ENCODE data around the gene CPNE4. TPM values are rescaled to one million over a fixed set of nuclear protein-coding genes. Genes with fewer than 3 reads are reported as not detected.

CPNE4 gene
- total RNA-seq, 3 donors from 2014 or later = not detected

DNA sequence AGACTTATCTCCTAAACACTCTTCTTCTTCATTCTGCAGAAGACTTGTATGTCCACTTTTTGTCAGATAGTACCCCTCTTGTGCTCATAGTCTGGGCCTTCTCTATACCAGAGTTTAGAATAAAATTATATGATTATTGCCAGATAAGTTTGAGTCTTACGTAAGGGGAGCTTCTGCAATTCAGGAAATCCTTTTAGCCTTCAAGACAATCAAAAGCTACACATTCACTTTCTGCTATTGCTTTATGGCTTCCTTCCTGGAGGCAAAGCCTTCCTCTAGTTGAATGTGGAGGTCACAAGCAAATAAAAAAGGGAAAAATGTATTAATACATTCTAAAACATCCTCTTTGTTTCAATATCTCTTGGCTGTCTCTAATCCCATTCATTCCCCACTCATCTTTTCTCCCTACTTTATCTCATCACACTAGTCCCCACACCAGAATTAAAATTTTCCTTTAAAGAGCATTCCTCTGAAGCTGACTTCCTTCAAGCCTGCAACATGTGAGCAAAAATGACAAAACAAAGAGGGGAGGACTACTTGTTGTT lies 186.8 kb downstream of the CPNE4 start:
- H3K36me3 Mint-ChIP-seq (ENCODE audit: insufficient read depth) = no peaks in the 10 kb centered on the region

GRCh38 chr3:131846296-131846924 lies 188.4 kb downstream of the CPNE4 start:
- ATAC-seq = no peak
- no peak overlapping the region for H3K4me3 Mint-ChIP-seq
- peaks cover 1% of the 10 kb centered on the region for H3K27me3 Mint-ChIP-seq (ENCODE audit: low read depth)

More for the DNA sequence above, 186.8 kb downstream of the CPNE4 start:
- Mint-ChIP-seq H3K4me1 (ENCODE audit: low read depth) (no peaks in the 10 kb centered on the region), H3K4me3 (no peak overlapping the region), H3K27me3 (ENCODE audit: low read depth) (peaks cover 1% of the 10 kb centered on the region), H3K9me3 (no peaks in the 10 kb centered on the region)
- ATAC-seq (no peak), DNase-seq (no peak)

GRCh38 chr3:131843174-131843573 lies 191.6 kb downstream of the CPNE4 start:
- H3K9me3 Mint-ChIP-seq = no peaks in the 10 kb centered on the region
- no peaks in the 10 kb centered on the region for H3K36me3 Mint-ChIP-seq (ENCODE audit: insufficient read depth)
- ATAC-seq (no peak), DNase-seq (no peak)
- no peak overlapping the region for H3K4me3 Mint-ChIP-seq
- no peaks in the 10 kb centered on the region for H3K27me3 Mint-ChIP-seq (ENCODE audit: low read depth)
- no peaks in the 10 kb centered on the region for H3K4me1 Mint-ChIP-seq (ENCODE audit: low read depth)

More at GRCh38 chr3:131846296-131846924, 188.4 kb downstream of the CPNE4 start:
- DNase-seq = no peak
- Mint-ChIP-seq H3K36me3 (ENCODE audit: insufficient read depth) (no peaks in the 10 kb centered on the region), H3K4me1 (ENCODE audit: low read depth) (no peaks in the 10 kb centered on the region), H3K9me3 (no peaks in the 10 kb centered on the region)

DNA sequence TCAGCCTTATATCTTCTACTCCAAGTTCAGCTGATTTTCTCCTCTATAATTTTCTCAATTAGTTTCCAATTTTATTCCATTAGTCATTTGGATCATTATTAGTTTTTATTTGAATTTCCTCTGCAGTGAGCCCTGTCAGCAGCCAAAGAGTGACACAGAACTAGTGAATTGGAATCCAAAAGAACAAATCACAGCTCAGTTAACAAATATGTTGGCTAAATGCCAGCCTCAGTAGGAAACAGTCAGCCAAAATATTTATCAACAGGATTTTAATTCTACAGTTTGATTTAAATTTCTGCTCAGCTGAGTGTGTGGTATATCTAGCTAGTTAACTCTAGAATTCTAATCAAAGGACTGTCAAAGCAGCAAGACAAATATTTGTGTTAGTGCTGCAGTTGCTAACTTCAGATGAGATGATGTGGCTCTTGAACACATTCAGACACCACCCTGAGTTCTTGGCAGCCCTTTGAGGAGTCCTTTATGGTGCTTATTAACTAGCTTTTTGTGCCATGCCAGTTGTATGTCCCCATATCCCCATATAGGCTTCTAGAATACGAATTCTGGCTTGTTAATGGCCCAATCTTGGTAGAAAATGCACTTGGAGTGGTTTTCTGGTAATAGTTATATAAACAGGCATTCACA lies 194.5 kb downstream of the CPNE4 start:
- no peak for DNase-seq
- Mint-ChIP-seq H3K4me1 (ENCODE audit: low read depth) (no peaks in the 10 kb centered on the region), H3K4me3 (no peak overlapping the region), H3K9me3 (peaks cover 5% of the 10 kb centered on the region), H3K36me3 (ENCODE audit: insufficient read depth) (no peaks in the 10 kb centered on the region), H3K27me3 (ENCODE audit: low read depth) (peaks cover 5% of the 10 kb centered on the region)
- ATAC-seq = no peak

GRCh38 chr3:131835906-131836305 lies 198.9 kb downstream of the CPNE4 start:
- Mint-ChIP-seq H3K4me3 (no peak overlapping the region), H3K9me3 (peaks cover 5% of the 10 kb centered on the region), H3K4me1 (ENCODE audit: low read depth) (no peaks in the 10 kb centered on the region), H3K27me3 (ENCODE audit: low read depth) (peaks cover 5% of the 10 kb centered on the region), H3K36me3 (ENCODE audit: insufficient read depth) (no peaks in the 10 kb centered on the region)
- DNase-seq = no peak
- ATAC-seq = no peak

GRCh38 chr3:131831608-131832007 lies 203.2 kb downstream of the CPNE4 start:
- DNase-seq (no peak), ATAC-seq (no peak)
- peaks cover 6% of the 10 kb centered on the region for H3K9me3 Mint-ChIP-seq
- no peaks in the 10 kb centered on the region for H3K36me3 Mint-ChIP-seq (ENCODE audit: insufficient read depth)
- peaks cover 11% of the 10 kb centered on the region for H3K27me3 Mint-ChIP-seq (ENCODE audit: low read depth)
- no peaks in the 10 kb centered on the region for H3K4me1 Mint-ChIP-seq (ENCODE audit: low read depth)
- H3K4me3 Mint-ChIP-seq = no peak overlapping the region

DNA sequence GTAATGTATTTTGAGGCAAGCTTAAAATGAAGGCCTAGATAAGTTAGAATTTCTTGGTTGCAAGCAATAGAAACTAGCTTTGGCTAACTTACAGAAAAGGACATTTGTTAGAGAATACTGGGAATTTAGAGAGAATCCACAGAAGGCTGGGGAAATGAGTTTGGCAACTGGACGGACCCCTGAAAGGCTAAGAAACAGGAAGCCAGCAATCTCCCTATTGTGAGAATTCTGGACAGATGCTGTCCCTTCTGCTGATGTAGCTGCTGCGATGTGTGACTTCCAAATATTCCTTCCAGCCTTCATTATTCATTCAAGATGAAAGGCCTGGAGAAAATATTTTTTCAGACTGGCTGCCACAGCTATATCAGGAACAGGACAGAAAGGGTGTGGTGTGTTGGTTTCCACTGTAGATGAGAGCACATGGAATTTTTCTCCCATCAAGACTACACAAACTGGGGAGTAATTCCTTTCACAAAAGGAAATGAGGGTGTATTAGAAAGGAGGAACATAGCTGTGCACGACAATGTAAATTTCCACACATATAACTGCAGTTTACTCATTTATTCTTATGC lies 213.5 kb downstream of the CPNE4 start:
- Mint-ChIP-seq H3K36me3 (ENCODE audit: insufficient read depth) (no peaks in the 10 kb centered on the region), H3K27me3 (ENCODE audit: low read depth) (peaks cover 2% of the 10 kb centered on the region), H3K4me1 (ENCODE audit: low read depth) (no peaks in the 10 kb centered on the region), H3K9me3 (no peaks in the 10 kb centered on the region), H3K4me3 (no peak overlapping the region)
- DNase-seq = no peak
- no peak for ATAC-seq

- Mint-ChIP-seq H3K4me1 (ENCODE audit: low read depth) (no peaks in the 10 kb centered on the region), H3K36me3 (ENCODE audit: insufficient read depth) (no peaks in the 10 kb centered on the region), H3K27me3 (ENCODE audit: low read depth) (no peaks in the 10 kb centered on the region), H3K4me3 (no peak overlapping the region), H3K9me3 (no peaks in the 10 kb centered on the region)
- DNase-seq (no peak), ATAC-seq (no peak)
Observed at GRCh38 chr3:131819381-131820055, 215.3 kb downstream of the CPNE4 start.

DNA sequence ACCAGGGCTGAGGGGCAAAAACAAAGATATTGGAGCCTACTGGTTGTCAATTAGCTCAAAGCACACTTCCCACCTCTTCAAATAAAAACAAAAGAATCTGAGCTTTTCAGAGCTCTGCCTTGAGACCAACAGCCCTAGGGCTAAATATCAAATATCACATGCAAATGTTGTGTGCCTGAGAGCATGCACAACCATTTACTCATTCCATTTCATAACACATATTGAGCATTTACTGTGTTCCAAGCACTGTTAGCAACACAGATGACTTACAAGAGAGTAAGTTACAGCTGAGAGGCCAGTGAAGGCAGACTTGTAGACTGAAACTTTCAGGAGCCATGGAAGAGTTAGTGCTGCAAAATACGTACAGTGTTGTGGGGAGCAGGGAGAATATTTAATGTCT lies 222.4 kb downstream of the CPNE4 start:
- Mint-ChIP-seq H3K36me3 (ENCODE audit: insufficient read depth) (no peaks in the 10 kb centered on the region), H3K4me1 (ENCODE audit: low read depth) (no peaks in the 10 kb centered on the region), H3K27me3 (ENCODE audit: low read depth) (peaks cover 12% of the 10 kb centered on the region), H3K9me3 (no peaks in the 10 kb centered on the region), H3K4me3 (no peak overlapping the region)
- DNase-seq = no peak
- no peak for ATAC-seq

GRCh38 chr3:131811481-131811880 lies 223.3 kb downstream of the CPNE4 start:
- Mint-ChIP-seq H3K4me1 (ENCODE audit: low read depth) (no peaks in the 10 kb centered on the region), H3K27me3 (ENCODE audit: low read depth) (peaks cover 17% of the 10 kb centered on the region), H3K36me3 (ENCODE audit: insufficient read depth) (no peaks in the 10 kb centered on the region), H3K9me3 (no peaks in the 10 kb centered on the region), H3K4me3 (no peak overlapping the region)
- no peak for ATAC-seq
- DNase-seq = no peak

DNA sequence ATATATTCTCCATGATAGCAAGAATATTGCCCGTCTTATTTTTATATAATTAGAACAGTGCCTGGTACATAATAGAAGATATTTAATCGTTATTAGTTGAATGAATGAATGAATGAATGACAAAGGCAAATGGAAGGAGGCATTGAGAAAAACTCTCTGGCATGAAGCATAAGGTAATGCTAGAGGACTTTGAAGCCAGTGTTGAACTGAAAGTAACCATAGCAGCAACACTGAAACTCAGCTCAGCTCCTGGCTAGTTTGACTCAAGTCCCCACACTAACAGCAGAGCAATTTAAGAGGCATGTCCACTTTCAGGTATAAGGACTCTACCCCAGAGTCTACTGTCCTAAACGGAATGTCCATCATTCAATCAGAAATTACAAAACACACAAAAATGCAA lies 227.0 kb downstream of the CPNE4 start:
- Mint-ChIP-seq H3K9me3 (no peaks in the 10 kb centered on the region), H3K36me3 (ENCODE audit: insufficient read depth) (no peaks in the 10 kb centered on the region), H3K4me3 (no peak overlapping the region), H3K4me1 (ENCODE audit: low read depth) (no peaks in the 10 kb centered on the region), H3K27me3 (ENCODE audit: low read depth) (peaks cover 16% of the 10 kb centered on the region)
- ATAC-seq (no peak), DNase-seq (no peak)

- Mint-ChIP-seq H3K27me3 (ENCODE audit: low read depth) (peaks cover 11% of the 10 kb centered on the region), H3K4me3 (no peak overlapping the region), H3K4me1 (ENCODE audit: low read depth) (no peaks in the 10 kb centered on the region), H3K36me3 (ENCODE audit: insufficient read depth) (no peaks in the 10 kb centered on the region), H3K9me3 (no peaks in the 10 kb centered on the region)
- ATAC-seq (no peak), DNase-seq (no peak)
Observed at GRCh38 chr3:131806736-131807135, 228.1 kb downstream of the CPNE4 start.

- DNase-seq (no peak), ATAC-seq (no peak)
- H3K4me3 Mint-ChIP-seq = no peak overlapping the region
- H3K27me3 Mint-ChIP-seq (ENCODE audit: low read depth) = peaks cover 5% of the 10 kb centered on the region
- no peaks in the 10 kb centered on the region for H3K4me1 Mint-ChIP-seq (ENCODE audit: low read depth)
- no peaks in the 10 kb centered on the region for H3K9me3 Mint-ChIP-seq
- H3K36me3 Mint-ChIP-seq (ENCODE audit: insufficient read depth) = no peaks in the 10 kb centered on the region
Observed at GRCh38 chr3:131804565-131805133, 230.2 kb downstream of the CPNE4 start.

GRCh38 chr3:131803113-131803512 lies 231.7 kb downstream of the CPNE4 start:
- DNase-seq (no peak), ATAC-seq (no peak)
- no peak overlapping the region for H3K4me3 Mint-ChIP-seq
- H3K9me3 Mint-ChIP-seq = no peaks in the 10 kb centered on the region
- no peaks in the 10 kb centered on the region for H3K4me1 Mint-ChIP-seq (ENCODE audit: low read depth)
- H3K27me3 Mint-ChIP-seq (ENCODE audit: low read depth) = peaks cover 5% of the 10 kb centered on the region
- no peaks in the 10 kb centered on the region for H3K36me3 Mint-ChIP-seq (ENCODE audit: insufficient read depth)
